CD4-positive, alpha-beta T cell treated with Interleukin-6 for 4 hours (primary cell): ENCODE measurements around the gene FLT4.

Experiments
- DNase-seq: peaks from one replicate; pipeline ENCODE4 v3.0.0-alpha.2; 2020; ENCODE audit warnings: mixed read lengths

The FLT4 gene

DNA sequence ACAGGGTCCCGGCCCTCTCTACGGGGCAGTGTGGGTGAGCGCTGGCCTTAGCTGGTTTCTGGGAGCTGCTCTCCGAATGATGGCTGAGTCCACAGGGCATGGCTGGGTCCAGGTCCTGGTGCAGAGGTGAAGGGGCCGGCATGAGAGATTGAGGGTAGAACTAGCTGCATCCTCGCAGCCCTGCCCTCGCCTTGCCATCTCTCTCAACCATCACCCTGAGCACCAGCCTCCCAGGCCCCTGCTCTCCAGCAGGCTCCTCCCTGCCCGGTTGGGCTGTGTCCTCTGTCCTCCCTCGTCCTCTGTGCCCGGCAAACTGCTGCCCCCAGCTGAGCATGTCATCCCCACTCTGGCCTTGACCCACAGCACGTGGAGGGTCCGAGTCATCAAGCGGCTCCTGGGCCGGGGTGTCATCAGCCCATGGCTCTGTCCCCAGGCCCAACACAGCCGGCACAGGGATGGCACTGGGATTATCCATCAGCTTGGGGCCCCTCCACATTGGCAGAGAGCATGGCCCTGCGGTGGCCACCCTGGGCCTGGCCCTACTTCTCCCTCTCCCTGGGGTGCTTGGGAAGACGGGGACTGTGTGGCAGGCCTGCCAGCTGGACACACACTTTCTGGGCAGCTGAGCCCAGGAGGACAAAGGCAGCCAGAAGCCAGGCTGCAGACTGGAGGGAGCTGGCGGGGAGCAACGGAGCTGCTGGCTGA is 8.4 kb downstream of the FLT4 start:
- no peak for DNase-seq

DNA sequence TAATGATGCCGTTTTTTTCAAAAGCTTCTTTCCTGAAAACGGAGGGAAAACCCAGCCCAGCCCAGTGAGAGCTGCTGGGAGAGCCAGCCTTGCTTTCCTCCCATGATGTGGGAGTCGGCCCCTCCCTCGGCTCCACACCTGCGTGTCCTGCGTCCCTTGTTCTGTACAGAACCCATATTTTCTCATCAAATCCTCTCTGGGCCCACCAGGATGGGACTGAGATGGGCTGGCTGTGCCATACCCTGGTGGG is 8.9 kb downstream of the FLT4 start:
- DNase-seq = no peak

DNA sequence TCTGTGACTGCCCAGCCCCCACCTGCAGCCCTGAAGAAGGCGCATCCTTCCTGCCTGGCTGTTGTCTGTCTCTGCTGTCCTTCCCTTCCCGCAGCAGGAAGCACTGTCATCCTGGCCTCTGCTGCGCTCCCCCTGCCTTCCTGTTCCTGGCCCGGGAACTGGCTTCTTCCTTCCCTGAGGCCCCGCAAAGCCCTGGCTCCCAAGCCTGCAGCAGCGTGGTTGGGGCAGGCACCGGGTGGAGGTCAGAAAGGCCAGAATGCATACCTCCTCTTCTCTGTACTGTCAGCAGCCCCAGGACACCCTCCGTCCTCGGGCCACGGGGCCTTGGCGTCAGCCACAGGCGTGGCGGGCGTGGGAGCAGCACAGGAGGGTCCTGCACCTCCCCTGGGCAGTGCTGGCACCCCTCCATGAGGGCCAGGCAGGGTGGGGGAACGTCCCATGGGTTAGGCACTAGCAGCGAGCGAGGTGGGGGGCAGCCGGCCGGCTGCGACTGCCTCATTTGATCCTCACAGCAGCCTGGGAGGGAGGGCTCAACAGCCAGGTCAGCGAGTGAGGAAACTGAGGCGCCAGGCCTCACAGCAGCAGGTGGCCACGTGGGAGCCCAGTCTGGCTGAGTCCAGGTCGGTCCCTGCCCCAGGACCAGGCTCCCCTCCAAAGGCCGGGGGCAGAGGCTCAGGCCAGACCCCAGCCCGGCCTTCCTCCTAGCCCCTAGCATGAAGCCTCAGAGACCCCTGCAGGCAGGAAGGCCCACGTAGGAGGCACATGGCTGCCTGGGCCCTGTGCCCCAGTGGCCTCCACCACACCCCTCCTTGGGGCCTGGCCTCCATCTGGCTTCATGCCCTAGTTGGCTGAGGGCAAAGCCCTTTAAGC is 9.4 kb downstream of the FLT4 start:
- DNase-seq = no peak

DNA sequence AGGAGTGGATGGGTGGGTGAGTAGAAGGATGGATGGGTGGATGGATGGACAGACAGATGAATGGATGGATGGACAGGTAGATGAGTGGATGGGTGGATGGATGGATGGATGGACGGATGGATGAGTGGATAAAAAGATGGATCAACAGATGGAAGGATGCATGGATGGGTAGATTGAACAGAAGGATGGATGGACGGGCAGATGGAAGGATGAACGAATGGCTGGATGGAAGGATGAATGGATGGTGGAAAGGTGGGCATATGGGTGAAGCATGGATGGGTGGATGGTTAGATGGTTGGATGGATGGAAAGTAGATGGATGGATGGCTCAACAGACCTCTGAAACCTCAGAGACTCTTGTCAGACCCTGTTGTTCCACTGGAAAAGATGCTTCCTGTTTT is 10.1 kb downstream of the FLT4 start:
- DNase-seq = no peak

DNA sequence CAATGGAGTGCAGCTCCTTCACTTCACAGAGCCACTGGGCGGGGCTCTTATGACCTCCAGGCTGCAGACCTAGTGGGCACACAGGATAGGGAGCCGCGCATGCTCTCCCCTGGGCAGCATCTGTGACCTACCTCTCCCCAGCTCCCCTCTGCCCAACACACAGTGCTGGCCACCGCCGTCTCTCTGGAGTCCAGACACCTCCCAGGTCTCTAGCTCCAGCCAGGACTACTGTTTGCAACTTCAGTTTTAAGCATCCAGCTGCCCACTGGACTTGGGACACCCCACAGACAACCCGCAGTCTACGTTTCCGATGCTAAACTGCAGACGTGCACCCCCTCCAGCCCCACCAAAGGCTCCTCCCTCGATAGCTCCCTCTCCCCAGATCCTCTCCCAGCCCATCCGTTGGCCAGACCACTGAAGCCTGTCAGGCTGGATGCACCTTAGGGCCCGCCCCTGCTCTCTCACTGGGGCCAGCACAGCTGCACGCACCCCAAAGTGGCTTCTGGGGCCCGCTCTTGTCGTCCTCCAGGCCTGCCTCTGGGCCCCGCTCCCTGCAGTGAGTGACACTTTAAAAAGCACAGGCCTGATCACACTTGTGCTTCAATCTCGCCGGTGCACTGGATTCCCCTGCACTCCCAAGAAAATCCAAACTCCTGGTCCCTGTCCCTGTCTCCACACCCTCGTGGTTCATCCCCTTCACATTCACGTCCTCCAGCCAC is 11.3 kb downstream of the FLT4 start:
- DNase-seq = no peak

DNA sequence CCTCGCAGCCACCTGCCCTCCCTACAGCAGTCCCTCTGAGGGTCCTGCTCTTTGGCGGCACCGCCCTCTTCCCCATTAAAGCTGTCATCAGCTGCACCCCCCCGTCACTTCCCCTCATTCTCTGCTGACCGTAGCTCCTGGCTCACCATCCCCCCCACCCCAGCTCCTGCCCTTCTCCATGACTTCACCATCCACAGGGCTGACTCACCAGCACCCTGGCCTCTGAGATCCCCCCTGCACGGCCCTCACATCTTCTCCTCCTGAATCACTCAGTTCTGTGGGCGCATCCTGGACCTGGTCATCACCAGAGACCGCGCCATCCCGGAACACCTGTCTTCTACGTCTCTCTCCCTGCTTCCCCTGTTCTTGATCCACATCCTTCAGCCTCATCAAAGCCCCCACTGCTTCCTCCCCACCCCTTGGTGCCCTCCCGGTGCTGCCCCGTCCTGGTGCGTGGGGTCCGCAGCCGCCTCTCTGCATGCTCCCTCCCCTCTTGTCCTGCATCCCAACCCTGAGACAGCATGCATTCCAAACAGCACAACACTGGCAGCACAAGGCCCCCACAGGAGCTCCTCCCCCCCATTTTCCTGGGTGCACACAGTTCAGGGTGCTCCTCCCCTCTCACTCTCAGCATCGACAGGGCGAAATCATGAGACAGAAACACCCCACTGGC is 12.9 kb downstream of the FLT4 start:
- no peak for DNase-seq

DNA sequence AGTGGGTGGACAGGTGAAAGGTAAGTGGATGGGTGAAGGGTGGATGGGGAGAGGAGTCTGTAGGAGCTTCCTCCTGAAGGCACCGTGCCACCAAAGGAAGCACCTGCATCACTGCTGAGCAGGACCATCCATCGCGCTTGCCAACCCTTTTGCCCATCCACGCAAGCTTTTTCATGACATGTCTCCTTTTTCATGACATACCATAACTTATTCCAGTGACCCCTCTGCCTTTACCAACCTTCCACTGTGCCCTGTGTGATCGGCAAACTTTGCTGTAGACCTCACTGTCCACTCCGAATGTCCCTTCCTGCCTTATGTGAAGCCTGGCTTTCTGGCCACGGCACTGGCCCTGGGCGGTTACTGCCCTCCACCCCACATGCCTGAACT is 13.4 kb downstream of the FLT4 start:
- DNase-seq = no peak

DNA sequence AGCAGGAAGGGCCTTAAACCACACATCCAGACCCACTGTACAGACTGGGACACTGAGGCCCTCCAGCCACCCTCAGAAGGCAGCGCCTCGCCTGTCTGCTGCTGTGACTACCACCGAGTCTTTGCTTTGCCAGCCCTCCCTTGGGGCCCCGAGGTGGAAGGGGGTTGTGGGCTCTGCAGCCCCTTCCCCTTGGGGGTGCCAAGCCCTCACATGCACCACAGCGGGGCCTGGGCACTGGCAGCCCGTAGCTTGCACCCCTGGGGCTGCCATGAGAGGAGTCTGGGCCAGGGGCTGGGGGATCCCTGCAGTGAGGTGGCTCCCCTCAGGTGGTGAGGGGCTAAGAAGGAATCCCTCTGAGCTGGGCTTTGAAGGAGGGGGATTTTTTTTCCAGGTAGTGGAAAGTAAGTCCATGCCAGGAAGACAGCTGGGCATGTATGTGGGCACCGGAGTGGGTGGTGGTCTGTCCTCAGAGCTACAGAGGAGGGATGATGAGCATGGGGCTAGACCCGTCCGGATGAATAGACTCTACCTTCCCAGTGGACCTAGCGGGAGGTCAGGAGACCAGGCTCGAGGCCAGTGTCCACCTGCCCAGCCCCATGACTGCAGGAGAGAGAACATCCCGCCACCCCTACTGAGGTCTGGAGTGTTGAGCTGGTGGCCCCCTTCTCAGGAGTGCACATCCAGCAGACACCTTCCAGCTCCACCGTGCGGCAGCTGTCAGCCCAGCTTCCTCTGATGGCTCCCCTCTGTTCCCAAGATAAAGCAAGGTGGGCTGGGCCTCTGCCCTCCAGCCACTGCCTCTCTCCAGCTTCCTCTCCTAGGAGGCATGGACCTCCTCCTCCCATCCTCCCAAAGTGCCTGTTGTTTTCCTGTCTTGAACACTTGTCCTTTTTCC is 15.9 kb downstream of the FLT4 start:
- DNase-seq = no peak

DNA sequence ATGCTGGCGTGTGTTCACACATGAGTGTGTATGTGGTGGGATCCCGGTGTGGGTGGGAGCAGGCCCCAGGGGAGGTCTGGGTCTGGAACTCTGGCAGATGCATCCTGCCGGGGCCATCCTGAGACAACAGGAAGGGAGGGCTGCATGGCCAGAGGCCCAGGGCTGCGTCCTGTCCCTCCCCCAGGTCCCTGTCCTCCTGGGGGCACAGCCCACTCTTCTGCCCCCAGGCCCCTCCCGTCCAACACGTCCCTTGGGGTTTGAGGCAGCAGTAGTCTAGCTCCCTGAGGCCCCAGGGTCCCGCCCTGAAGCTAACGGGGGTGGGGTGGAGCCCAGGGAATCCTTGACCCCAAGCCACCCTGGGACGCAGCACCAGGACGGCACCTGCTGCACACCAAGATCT is 16.6 kb downstream of the FLT4 start:
- DNase-seq = no peak

DNA sequence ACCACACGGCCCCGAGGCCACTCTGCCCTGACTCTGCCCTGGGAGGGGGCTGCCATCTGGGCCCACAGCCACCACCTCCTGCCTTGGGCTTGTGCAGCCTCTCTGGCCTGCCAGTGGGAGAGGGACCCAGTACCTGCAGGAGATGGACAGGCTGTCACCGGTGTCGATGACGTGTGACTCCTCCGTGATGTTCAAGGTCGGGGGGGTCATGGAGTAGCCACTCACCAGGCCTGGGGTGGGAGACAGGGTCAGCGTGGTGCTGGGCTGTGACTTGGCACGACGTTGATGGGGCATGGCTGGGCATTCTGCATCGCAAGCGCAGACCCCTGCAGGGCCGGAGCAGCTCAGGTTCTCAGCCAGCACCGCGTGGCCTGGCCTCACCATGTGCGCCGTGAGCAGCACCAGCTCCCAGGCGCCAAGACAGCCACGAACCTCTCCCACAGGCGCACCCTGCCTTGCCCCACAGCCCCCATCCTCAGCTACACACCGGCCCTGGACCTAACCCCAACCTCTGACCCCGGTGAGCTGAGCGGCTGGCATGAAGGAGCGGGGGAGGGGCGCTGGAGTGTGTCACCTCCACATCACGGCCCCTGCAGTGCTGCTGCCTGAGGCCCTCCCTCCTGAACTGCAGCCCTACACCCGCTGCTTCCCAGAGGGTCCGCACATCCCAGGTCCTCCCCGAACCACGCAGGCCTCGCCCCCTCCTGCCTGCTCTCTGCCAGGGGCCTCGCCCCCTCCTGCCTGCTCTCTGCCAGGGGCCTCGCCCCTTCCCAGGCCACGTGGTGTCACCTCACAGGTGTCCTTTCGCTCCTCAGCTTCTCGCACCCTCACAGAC is 17.6 kb downstream of the FLT4 start:
- DNase-seq = no peak

DNA sequence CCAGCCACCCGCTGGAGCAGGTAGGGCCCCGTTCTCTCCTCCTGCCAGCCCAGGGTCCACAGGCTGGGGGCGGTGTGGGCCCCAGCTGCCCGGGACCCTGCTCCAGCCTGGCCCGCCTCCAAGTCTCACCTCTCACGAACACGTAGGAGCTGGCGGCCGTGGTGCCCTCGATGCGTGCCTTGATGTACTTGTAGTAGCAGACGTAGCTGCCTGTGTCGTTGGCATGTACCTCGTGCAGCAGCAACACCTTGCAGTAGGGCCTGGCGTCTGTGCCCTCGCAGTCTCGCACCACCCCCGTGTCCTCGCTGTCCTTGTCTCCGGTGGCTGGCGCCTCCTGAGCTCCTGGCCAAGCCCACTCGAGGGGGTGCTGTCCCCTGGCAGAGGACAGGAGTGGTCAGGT is 19.0 kb downstream of the FLT4 start:
- no peak for DNase-seq

DNA sequence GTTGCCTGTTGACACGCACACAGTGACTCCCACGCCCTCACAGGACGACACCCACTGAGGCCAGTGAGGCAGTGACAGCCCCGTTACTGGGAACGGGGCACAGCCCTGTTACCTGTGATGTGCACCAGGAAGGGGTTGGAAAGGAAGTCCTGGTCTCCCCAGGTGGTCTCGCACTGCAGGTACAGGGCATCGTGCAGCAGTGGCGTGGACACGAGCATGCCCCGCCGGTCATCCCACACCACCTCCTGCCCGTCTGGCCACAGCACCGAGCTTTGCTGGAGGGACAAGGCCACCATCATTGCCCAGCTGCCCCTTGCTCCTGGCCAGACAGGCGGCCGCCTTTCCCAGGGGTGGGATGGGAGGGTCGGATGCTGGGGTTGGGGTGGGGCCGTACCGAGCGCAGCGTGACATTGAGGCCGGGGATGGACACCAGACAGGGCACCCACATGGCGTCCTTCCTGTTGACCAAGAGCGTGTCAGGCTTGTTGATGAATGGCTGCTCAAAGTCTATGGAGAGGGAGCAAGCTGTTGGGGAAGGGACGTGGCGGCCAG is 19.5 kb downstream of the FLT4 start:
- DNase-seq = no peak

DNA sequence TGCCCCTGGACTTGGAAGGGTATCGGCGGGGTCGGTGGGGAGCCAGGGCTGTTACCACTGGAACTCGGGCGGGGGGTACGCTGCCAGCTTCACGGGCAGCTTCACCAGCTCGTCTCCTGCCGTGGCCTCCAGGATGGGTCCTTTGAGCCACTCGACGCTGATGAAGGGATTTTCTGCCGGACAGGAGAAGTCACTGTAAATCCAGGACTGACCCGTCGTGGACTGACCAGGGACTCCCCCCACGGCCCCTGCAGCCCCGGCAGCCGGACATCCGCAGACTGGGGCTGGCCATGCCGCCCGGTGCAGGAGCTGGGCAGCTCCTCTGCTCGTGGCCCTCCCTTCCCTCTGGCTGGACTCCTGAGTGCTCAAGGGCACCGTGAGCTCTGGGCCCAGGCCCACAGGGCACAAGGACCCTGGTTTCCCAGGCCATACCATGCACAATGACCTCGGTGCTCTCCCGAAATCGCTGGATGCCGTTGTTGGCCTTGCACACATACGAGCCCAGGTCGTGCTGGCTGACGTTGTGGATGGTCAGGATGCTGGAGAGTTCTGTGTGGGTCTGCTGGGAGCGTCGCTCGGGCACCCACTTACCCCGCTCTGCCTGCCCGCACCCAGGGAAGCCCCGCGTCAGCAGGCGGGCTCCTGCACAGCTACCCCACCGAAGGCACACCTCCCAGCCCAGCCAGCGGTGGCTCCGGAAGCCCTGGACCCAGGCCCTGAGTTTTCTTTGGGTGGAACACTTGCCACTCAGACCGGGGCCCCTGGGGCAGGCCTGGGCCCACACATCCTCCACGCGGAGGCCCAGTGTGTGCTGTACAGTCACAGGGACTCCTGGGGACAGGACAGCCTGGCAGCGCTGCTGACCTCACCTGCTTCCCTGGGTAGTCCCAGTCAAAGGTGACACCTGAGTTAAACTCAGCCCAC is 20.3 kb downstream of the FLT4 start:
- DNase-seq = no peak

DNA sequence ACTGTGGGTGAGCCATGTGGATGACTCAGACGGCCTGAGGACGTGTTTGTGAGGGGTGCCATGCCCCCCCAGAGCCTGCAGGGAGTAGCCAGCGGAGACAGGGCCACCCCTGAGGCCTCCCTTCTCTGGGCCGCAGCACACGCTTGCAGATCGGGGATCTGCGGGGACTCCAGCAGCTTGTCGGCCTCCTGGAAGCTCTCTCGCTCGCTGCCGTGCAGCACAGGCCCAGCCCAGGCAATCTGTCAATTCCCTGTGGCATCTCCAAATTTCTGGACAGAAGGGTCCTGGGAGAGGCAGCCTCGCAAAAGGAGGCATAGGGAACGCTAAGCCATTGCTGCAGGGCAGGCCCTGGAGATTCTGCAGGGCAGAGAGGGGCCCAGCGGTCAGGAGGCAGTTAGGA is 21.2 kb downstream of the FLT4 start:
- DNase-seq = no peak

DNA sequence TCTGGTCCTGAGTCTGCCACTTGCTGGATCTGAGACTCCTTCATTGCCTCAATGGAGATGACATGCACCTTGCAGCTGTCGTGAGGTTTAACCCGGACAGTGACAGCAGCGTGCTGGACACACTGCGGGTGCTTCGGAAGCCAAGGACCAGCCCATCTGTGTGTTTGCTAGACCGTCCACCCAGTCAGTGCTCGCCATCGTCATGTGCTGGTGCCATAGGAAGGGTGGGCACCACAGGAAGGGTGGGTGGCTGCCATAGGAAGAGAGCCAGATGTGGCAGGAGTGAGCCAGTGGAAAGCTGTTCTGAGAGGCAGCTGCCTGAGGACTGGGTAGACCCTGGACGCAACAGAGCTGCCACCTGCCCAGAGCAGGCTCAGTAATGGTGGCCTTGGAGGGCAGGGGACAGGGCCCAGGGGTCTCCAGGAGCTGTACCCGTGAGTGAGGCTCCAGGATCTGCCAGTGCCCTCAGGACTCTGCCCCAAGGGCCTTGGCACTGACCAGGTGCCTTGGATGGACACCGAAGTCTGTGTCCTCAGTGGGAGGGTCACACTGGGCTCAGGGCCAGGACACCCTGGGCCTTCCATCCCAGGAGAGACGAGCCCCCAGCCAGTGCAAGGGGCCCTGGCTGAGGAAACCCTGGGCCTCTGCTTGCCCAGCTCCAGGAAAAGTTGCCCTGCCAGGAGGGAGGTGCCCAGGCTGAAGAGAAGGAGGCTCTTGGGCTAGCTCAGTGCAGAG is 21.8 kb downstream of the FLT4 start:
- no peak for DNase-seq

DNA sequence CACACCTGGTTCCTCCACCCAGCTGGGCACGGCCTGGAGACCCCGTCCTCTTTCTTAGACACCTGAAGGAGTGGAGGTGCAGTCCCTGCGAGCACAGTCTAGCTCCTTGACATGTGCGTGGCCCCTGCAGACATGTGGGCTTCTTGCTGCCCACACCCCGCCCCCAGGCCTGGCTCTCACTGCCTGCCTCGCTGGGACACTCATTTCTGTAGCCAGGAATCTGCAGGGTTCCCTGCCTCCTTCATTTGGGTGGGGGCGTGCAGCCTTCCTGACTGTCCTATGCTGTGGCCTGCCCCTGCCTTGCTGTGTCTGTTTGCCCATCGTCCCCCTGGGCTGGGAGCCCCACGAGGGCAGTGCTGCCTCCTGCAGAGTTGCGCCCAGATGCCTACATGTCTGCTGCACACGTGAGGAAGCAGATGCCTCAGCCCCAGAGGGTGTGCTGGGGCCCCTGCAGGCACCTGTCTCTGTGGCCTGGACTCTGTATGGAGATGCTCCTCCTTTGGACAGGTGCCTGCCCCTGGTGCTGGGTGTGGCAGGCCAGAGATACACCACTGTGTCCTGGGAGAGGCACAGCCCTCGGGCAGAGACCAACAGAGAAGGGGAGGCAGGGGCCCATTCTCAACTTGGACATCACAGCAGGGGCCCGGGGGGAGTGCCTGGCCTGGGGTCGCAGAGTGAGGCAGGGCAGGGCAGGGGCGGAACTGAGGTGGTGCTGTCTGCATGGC is 22.6 kb downstream of the FLT4 start:
- no peak for DNase-seq

DNA sequence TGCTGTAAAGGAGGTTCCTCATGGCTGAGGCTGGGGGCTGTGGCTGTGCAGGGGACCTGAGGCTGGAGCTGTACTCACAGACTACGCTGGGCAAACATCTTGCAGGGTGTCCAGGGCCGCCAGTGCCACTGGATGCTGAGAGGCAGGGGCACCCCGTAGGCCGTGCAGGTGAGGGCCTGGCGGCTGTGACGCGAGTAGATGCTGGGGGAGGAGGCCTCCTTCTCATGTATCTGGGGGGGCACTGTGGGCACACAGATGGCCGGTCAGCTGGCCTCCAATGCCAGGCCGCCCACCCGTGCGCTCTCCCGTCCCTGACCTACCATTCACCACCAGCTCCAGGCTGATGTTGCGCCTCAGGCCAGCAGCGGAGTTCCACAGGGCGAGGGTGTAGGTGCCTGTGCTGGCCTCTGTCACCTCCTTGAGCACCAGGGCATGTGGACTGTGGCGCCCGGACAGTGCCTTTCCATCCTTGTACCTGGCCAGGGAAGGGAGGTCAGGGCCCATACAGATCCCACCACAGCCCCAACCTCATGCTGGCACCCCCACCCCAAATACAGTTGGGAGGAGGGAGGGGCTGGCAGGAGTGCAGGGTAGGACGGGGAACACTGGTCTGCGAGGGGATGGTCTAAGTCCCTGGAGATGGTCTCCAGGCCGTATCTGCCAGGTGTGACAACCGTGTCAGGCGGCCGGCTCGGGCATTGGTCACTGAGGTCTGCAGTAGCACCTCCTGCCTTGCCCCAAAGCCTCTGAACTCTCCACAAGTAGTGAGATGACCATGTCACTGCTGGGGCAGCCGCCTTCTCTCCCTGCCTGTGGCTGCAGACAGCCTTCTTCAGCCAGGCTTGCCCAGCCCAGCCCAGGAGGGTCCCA is 23.4 kb downstream of the FLT4 start:
- DNase-seq = no peak
